Measurements from ENCODE around the gene WDR70. TPM values are rescaled to one million over a fixed set of nuclear protein-coding genes. Genes with fewer than 3 reads are reported as not detected.

The WDR70 gene
- total RNA-seq, 2 donors from 2014 or later: 35.2 to 38.8 TPM

- ATAC-seq: no peak
- H3K36me3 Mint-ChIP-seq (ENCODE audit: low read depth): peaks cover 2% of the 10 kb centered on the region
- DNase-seq: no peak
- H3K27me3 Mint-ChIP-seq: no peaks in the 10 kb centered on the region
- no peak overlapping the region for H3K27ac Mint-ChIP-seq
- H3K9me3 ChIP-seq (ENCODE audit: control insufficient read depth, low read length, poor library complexity, severe bottlenecking): no peaks in the 10 kb centered on the region
- peaks cover 10% of the 10 kb centered on the region for H3K4me1 Mint-ChIP-seq
- no peak overlapping the region for H3K4me3 Mint-ChIP-seq
Measured at GRCh38 chr5:37552161-37552560, 173.0 kb downstream of the WDR70 start.

DNA sequence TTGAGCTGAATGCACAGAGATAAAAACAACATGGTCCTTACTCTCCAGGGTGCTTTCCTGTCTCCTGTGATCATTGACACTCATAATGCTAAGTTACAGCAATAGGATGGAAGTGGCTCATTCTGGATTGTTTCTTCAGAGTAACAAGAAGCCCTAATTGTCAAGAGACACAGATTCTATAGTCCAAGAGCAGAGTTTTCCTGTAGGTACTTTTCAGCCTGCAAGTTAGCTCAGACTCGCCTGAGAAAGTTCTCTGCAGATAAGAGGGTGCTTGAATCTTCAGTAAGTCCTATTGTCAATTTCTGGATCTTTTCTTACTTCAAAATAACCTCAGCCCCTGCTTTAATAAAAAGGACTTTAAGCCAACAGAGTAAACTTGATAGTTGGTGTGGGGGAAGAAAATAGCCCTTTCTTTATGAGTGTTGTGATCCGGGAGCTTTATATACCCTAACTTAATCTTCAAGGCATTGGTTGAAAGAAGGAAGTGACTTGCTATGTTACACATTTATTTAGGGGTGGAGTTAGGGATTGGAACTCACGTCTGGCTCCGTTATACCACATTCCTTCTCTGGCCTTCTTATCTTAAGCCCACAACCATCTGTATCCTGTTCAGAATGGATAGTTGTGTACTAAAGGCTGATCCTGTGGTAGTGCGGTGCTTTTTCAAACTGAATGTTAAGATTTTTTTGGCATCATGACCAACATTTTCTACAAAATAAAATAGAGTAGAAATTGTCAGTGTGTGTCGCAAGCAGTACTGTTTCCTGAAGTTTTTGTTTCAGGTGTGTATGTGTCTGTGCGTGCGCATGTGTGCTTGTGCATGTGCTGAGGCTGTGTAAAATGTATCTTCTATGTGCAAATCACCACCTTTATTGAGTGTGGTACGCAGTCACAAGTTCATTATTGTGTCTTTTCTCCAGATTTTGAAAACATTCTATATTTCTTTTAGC, 173.9 kb downstream of the WDR70 start:
- H3K36me3 Mint-ChIP-seq (ENCODE audit: low read depth): peaks cover 2% of the 10 kb centered on the region
- no peak overlapping the region for H3K27ac Mint-ChIP-seq
- DNase-seq: no peak
- no peak for ATAC-seq
- H3K27me3 Mint-ChIP-seq: no peaks in the 10 kb centered on the region
- H3K4me3 Mint-ChIP-seq: no peak overlapping the region
- H3K4me1 Mint-ChIP-seq: peaks cover 12% of the 10 kb centered on the region
- no peaks in the 10 kb centered on the region for H3K9me3 ChIP-seq (ENCODE audit: control insufficient read depth, low read length, poor library complexity, severe bottlenecking)

DNA sequence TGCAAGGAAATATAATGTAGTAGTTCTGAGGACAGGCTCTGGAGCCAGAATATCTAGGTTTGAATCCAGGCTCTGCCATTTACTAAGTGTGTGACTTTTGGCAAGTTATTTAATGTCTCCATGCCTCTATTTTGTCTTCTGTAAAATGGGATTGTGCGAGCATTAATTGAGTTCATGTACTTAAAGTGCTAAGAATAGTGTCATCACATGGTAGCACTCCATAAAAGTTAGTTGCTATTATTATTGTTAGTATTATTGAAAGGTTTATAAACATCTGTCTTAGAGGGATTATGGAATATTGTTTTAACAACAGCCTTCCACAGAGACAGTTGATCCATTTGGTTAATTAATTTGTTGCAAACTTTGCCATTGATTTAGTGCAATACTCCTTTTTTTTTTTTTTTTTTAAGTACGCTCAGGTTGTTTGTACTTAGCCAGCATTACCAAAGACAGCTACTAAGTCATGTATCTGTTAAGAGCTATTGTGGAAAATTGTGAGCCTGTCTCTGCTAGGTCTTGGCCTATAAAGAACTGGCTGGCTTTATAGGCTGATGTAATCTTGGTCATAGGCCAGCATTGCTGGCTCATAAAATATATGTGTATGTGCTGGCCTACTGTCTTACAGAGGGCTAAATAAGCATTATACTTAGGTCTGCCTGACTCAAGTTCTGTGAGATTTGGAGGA, 174.7 kb downstream of the WDR70 start:
- no peak overlapping the region for H3K27ac Mint-ChIP-seq
- no peak for ATAC-seq
- peaks cover 2% of the 10 kb centered on the region for H3K36me3 Mint-ChIP-seq (ENCODE audit: low read depth)

DNA sequence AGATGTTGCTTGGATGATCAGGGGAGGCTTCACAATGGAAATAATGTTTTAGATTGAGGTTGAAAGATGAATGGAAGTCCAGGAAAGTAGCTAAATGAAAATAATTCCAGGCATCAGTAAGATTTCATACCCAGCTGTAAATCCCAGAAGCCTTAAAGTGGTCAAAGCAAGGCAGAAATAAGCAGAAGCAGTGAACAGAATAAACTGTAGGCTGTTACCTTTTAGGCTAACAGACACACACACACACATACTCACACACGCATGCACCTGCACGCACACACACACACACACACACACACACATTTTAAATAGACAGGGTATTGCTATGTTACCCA, 175.3 kb downstream of the WDR70 start:
- H3K9me3 ChIP-seq (ENCODE audit: control insufficient read depth, low read length, poor library complexity, severe bottlenecking): no peaks in the 10 kb centered on the region
- peaks cover 4% of the 10 kb centered on the region for H3K36me3 Mint-ChIP-seq (ENCODE audit: low read depth)
- DNase-seq (no peak), ATAC-seq (no peak)
- H3K4me1 Mint-ChIP-seq: peaks cover 10% of the 10 kb centered on the region
- no peaks in the 10 kb centered on the region for H3K27me3 Mint-ChIP-seq
- H3K4me3 Mint-ChIP-seq: no peak overlapping the region
- no peak overlapping the region for H3K27ac Mint-ChIP-seq

More for the DNA sequence above, 174.7 kb downstream of the WDR70 start:
- H3K4me3 Mint-ChIP-seq: no peak overlapping the region
- DNase-seq: no peak
- no peaks in the 10 kb centered on the region for H3K27me3 Mint-ChIP-seq
- no peaks in the 10 kb centered on the region for H3K9me3 ChIP-seq (ENCODE audit: control insufficient read depth, low read length, poor library complexity, severe bottlenecking)
- peaks cover 11% of the 10 kb centered on the region for H3K4me1 Mint-ChIP-seq

DNA sequence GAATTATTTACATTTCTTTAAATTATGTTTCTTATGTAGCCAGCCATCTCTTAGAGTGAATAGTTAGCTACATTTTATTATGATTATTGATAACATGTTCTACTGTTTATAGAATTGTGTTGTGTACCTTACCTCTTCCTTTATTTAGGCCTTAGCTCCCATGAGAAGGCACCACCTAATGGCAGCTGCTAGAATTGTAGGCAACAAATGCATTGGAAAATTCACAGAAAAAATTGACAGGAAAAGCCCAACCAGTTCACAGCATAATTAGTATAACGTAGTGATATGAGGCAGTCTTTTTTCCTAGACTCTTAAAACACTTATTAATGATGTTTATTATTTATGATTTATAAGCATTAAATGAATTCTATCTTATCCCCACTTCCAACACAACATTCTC, 175.8 kb downstream of the WDR70 start:
- Mint-ChIP-seq H3K27ac (no peak overlapping the region), H3K36me3 (ENCODE audit: low read depth) (peaks cover 4% of the 10 kb centered on the region), H3K4me1 (peaks cover 8% of the 10 kb centered on the region), H3K4me3 (no peak overlapping the region), H3K27me3 (no peaks in the 10 kb centered on the region)
- no peaks in the 10 kb centered on the region for H3K9me3 ChIP-seq (ENCODE audit: control insufficient read depth, low read length, poor library complexity, severe bottlenecking)
- ATAC-seq (no peak), DNase-seq (no peak)

GRCh38 chr5:37557734-37558293, 178.7 kb downstream of the WDR70 start:
- no peaks in the 10 kb centered on the region for H3K9me3 ChIP-seq (ENCODE audit: control insufficient read depth, low read length, poor library complexity, severe bottlenecking)
- DNase-seq (no peak), ATAC-seq (no peak)
- H3K27me3 Mint-ChIP-seq: no peaks in the 10 kb centered on the region
- peaks cover 2% of the 10 kb centered on the region for H3K36me3 Mint-ChIP-seq (ENCODE audit: low read depth)
- H3K4me3 Mint-ChIP-seq: no peak overlapping the region
- H3K27ac Mint-ChIP-seq: no peak overlapping the region
- H3K4me1 Mint-ChIP-seq: peaks cover 2% of the 10 kb centered on the region

GRCh38 chr5:37565062-37565670, 186.0 kb downstream of the WDR70 start:
- Mint-ChIP-seq H3K27me3 (no peaks in the 10 kb centered on the region), H3K4me1 (peaks cover 12% of the 10 kb centered on the region), H3K27ac (no peak overlapping the region), H3K36me3 (ENCODE audit: low read depth) (no peaks in the 10 kb centered on the region), H3K4me3 (no peak overlapping the region)
- ATAC-seq (no peak), DNase-seq (no peak)
- H3K9me3 ChIP-seq (ENCODE audit: control insufficient read depth, low read length, poor library complexity, severe bottlenecking): no peaks in the 10 kb centered on the region

DNA sequence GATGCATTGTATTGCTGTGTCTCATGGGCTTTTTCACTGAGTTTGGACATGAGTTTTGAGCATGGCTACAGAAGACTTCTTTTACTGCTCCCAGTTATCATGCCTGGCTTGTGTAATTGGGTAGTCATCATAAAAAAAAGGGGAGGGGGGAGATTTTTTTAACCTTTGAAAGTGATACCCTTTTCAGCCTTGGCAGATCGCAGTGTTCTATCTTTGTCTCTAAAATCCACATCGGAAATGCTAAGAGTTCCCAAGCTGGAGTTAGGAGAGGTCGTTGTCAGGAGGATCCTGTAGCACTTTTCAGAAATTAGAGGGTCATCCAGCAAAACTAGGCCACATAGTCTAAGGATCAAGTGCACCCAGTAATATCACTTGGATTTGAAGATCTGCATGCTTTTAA, 188.4 kb downstream of the WDR70 start:
- Mint-ChIP-seq H3K4me1 (peaks cover 14% of the 10 kb centered on the region), H3K27ac (no peak overlapping the region), H3K4me3 (no peak overlapping the region), H3K36me3 (ENCODE audit: low read depth) (no peaks in the 10 kb centered on the region), H3K27me3 (no peaks in the 10 kb centered on the region)
- H3K9me3 ChIP-seq (ENCODE audit: control insufficient read depth, low read length, poor library complexity, severe bottlenecking): no peaks in the 10 kb centered on the region
- ATAC-seq (no peak), DNase-seq (no peak)

- Mint-ChIP-seq H3K4me1 (peaks cover 17% of the 10 kb centered on the region), H3K4me3 (no peak overlapping the region), H3K27ac (no peak overlapping the region), H3K27me3 (no peaks in the 10 kb centered on the region), H3K36me3 (ENCODE audit: low read depth) (no peaks in the 10 kb centered on the region)
- DNase-seq: no peak
- H3K9me3 ChIP-seq (ENCODE audit: control insufficient read depth, low read length, poor library complexity, severe bottlenecking): no peaks in the 10 kb centered on the region
- no peak for ATAC-seq
Measured at GRCh38 chr5:37568018-37568753, 189.1 kb downstream of the WDR70 start.

- Mint-ChIP-seq H3K27me3 (no peaks in the 10 kb centered on the region), H3K4me1 (peaks cover 24% of the 10 kb centered on the region), H3K27ac (no peak overlapping the region), H3K36me3 (ENCODE audit: low read depth) (no peaks in the 10 kb centered on the region), H3K4me3 (no peak overlapping the region)
- ATAC-seq (no peak), DNase-seq (no peak)
- H3K9me3 ChIP-seq (ENCODE audit: control insufficient read depth, low read length, poor library complexity, severe bottlenecking): no peaks in the 10 kb centered on the region
Measured at GRCh38 chr5:37568893-37569292, 189.8 kb downstream of the WDR70 start.

- DNase-seq: no peak
- H3K36me3 Mint-ChIP-seq (ENCODE audit: low read depth): no peaks in the 10 kb centered on the region
- no peak overlapping the region for H3K27ac Mint-ChIP-seq
- peaks cover 25% of the 10 kb centered on the region for H3K4me1 Mint-ChIP-seq
- H3K27me3 Mint-ChIP-seq: no peaks in the 10 kb centered on the region
- H3K9me3 ChIP-seq (ENCODE audit: control insufficient read depth, low read length, poor library complexity, severe bottlenecking): no peaks in the 10 kb centered on the region
- ATAC-seq: no peak
- no peak overlapping the region for H3K4me3 Mint-ChIP-seq
Measured at GRCh38 chr5:37569466-37569865, 190.3 kb downstream of the WDR70 start.

DNA sequence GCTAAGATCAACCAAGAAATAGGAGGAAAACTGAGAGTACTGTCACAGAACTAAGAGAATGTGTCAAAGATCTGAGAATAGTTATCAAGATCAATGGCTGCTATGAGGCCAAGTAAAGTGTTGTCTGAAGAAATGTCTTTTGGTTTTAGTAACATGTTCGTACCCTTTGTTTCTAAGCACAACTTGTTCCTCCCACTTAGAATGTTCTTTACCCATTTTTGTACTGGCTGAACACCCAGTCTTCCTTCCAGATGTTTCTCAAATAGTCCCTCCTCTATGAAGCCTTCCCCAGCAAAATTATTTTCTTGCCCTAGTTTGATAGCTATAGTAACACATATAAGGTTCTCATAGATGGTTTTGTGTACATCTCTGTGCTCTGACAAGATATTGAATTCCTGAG, 191.5 kb downstream of the WDR70 start:
- no peak for ATAC-seq
- Mint-ChIP-seq H3K4me3 (no peak overlapping the region), H3K36me3 (ENCODE audit: low read depth) (no peaks in the 10 kb centered on the region), H3K27ac (no peak overlapping the region), H3K4me1 (peaks cover 25% of the 10 kb centered on the region), H3K27me3 (no peaks in the 10 kb centered on the region)
- DNase-seq: no peak
- H3K9me3 ChIP-seq (ENCODE audit: control insufficient read depth, low read length, poor library complexity, severe bottlenecking): no peaks in the 10 kb centered on the region

- Mint-ChIP-seq H3K27me3 (no peaks in the 10 kb centered on the region), H3K4me3 (no peak overlapping the region), H3K36me3 (ENCODE audit: low read depth) (no peaks in the 10 kb centered on the region), H3K27ac (no peak overlapping the region), H3K4me1 (peaks cover 27% of the 10 kb centered on the region)
- DNase-seq: no peak
- no peak for ATAC-seq
- no peaks in the 10 kb centered on the region for H3K9me3 ChIP-seq (ENCODE audit: control insufficient read depth, low read length, poor library complexity, severe bottlenecking)
Measured at GRCh38 chr5:37571985-37572384, 192.9 kb downstream of the WDR70 start.

Measured in T-helper 17 cell (primary cell).